HG03135 (cell line): ENCODE data around the gene CORO1C.
"Not testable (repeated sequence)": the region's sequence is repeated elsewhere in the genome, so short reads cannot be mapped to it uniquely, and the experiment has no call there.

Experiments used
- ATAC-seq: cut with Tn5 transposase; IDR thresholded peaks from one replicate; pipeline ENCODE4 v1.9.1; 2021; ENCODE audit warnings: mild to moderate bottlenecking, moderate library complexity; ENCODE audit not compliant: unreplicated experiment

CORO1C gene

DNA sequence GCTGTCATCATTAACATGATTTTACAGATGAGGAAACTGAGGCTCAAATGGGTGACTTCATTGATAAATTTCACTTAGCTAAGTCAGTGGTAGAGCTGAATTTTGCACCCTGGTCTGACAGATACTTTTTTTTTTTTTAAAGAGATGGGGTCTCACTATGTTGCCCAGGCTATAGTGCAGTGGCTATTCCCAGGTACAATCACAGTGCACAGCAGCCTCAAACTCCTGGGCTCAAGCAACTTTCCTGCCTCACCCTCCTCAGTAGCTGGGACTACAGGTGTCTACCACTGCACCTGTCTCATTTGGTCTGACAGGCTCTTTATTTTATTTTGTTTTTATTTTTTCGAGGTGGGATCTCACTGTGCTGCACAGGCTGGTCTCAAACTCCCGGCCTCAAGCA lies 24.2 kb upstream of the CORO1C start:
- ATAC-seq: no peak

- ATAC-seq: no peak
Measured at GRCh38 chr12:108753976-108754375, 22.7 kb upstream of the CORO1C start.

GRCh38 chr12:108752387-108752786 lies 21.1 kb upstream of the CORO1C start:
- ATAC-seq: no peak

- ATAC-seq: no peak
Measured at GRCh38 chr12:108751821-108752220, 20.5 kb upstream of the CORO1C start.

DNA sequence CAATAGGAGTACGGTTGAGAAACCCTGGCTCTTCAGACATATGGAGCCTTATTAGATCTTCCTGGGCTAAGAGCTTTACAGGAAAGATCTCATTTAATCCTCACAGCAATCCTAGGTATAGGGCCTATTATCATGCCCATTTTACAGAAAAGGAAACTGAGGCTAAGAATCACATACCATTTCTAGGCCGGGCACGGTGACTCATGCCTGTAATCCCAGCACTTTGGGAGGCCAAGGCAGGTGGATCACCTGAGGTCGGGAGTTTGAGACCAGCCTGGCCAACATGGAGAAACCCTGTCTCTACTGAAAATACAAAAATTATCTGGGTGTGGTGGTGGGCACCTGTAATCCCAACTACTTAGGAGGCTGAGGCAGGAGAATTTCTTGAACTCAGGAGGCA lies 19.7 kb upstream of the CORO1C start:
- not testable (repeated sequence) for ATAC-seq

GRCh38 chr12:108750526-108750925 lies 19.2 kb upstream of the CORO1C start:
- ATAC-seq: no peak

GRCh38 chr12:108747563-108747962 lies 16.2 kb upstream of the CORO1C start:
- ATAC-seq: no peak

DNA sequence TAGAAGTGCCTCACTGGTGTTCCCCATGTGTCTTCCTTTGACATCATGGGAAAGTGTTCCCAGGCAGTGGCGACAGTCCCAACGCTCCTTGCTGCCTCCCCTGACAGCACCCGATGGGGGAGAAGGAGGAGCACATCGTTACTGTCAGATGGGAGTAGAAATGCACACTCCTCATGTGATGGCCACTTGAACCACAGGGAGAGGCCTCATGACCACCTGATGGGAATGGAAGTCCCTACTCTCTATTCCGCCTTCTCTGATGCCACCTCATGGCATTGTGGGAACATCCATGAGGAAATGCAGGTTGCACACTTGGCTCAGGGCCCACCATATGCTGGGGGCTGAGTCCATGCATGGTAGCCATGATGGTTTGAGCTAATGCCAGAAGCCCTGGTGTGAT lies 14.3 kb upstream of the CORO1C start:
- no peak for ATAC-seq

GRCh38 chr12:108744021-108744897 lies 12.9 kb upstream of the CORO1C start:
- no peak for ATAC-seq

DNA sequence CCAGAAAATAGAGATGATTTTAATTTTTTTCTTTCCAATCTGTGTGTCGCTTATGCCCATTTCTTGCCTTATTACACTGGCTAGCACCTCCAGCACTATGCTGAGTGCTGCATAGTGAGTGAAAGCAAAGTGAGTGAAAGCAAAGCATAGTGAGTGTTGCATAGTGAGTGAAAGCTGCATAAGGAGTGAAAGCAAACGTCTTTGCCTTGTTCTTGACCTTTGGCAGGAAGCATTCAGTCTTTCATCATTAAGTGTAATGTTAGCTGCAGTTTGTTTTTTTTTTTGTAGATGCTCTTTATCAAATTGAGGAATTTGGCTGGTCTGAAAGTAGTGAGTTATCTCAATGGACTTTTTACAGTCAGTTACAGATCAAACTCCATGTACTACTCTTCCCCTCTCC lies 6.9 kb upstream of the CORO1C start:
- no peak for ATAC-seq

- ATAC-seq: no peak
Measured at GRCh38 chr12:108735855-108736254, 4.5 kb upstream of the CORO1C start.

DNA sequence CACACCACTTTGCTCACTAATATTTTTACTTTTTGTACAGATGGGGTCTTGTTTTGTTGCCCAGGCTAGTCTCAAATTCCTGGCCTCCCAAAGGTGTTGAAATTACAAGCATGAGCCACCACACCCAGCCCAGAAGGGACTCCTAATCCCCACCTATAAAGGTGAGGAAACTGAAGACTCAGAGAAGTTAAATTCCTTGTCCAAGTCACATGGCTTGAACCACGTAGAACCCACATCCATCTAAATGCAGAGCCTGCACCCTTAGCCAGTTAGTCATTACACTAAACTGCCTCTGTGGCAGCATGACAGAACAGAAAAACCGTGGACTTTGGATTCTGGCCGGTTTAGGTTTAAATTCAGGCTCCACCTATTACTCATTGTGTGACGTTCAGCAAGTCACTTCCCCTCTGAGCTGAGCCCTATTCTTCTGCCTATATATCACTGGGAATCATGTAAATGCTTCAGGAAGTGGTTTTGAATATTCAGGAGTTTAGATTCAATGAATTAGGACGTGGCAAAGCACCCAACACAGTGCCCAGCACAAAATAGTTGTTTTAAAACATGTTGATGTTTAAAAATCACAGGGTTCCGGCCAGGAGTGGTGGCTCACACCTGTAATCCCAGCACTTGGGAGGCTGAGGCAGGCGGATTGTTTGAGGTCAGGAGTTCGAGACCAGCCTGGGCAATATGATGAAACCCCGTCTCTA lies 3.0 kb upstream of the CORO1C start:
- no peak for ATAC-seq

- ATAC-seq: not testable (repeated sequence)
Measured at GRCh38 chr12:108733230-108733531, 1.9 kb upstream of the CORO1C start.

DNA sequence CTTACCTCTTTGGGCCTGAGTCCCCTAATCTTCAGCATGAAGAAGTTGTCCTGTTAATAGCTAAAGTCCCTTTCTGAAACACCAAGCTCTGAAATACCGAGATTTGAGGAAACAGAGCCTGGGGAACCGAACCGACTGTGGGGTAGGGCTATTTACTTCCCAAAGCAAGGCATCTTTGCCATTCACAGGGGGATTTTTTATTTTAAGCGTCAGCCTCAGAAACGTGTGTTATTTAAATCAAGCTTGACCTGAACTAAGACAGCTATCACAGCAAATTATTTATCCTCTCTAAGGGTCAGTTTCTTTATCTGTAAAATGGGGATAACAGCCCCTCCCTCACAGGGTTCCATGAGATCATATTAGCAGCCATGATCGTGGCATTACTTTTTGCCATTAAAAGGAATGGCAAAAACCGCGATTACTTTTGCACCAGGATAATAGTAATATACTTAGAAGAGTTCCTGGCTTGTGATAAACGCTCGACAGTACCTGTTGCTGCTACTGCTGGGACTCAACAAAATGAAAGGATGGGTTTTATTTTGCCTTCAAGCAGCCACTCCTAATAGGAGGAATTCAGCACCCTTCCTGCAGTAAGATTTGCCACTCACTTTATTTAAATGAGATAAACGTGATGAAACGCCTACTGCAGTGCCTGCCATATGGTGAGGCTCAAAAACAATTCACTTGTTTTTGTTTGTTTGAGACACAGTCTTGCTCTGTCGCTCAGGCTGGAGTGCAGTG lies 1.3 kb upstream of the CORO1C start:
- no peak for ATAC-seq

DNA sequence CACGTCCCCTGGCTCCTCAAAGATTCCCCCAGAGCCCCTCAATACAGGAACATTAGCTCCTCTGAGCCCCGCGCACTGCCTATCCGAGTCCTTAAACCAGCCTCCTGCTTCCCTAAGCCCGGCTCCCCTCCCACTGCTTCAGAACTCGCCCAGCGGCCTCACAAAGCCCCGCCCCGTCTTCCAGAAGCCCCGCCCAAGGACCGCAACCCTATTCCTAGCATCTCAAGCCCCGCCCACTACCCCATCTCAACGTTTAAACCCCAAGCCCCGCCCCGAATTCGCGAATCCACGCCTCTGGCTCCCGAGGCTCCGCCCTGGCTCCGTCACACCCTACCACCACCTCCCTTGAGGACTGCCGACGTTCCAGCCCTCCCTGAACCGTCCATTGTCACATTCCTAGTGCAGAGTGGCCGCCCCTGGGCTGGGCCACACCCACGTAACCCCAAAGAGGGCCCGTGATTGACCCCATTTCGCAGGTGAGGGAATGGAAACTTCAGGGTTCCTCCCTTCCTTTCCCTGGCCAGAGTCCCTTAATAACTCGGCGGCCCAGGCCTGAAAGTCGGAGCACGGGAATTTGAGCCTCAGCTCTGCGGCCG lies 646 bp upstream of the CORO1C start:
- ATAC-seq: peak; percentile 50

- ATAC-seq: no peak
Measured at GRCh38 chr12:108730365-108731104, 783 bp downstream of the CORO1C start.

DNA sequence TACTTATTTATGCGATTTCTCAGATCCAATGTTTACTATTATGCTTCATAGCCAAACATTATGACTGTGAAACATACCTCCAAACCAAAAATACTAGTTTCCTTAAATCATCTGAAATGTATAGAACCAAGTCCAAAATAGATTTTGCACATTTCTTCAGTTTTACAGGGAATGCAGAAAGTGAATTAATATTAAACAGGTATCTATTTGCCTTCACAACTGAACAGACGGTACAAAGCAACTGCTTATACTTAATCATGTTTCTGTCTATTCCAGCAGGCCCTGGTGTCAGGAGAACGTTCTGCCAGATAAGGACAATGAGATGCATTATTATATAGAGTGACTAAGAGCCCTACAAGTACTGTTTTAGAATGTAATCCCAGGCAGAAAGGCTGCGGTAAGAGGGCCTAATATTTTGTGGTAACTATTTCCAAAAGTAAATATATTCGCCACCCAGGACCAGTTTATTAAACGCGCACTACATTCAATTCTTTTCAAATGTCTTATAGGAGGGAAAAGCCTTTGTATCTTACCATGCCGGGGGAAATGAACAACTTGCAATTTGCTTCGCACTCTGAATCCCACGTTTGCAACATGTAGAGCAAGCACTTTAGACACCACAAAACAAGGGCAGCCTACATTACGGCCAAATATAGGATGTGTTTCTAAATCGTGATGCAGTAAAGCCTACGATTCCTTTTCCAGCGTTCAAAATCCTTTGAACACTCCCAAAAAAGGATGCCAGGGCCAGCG lies 1.5 kb downstream of the CORO1C start:
- no peak for ATAC-seq

DNA sequence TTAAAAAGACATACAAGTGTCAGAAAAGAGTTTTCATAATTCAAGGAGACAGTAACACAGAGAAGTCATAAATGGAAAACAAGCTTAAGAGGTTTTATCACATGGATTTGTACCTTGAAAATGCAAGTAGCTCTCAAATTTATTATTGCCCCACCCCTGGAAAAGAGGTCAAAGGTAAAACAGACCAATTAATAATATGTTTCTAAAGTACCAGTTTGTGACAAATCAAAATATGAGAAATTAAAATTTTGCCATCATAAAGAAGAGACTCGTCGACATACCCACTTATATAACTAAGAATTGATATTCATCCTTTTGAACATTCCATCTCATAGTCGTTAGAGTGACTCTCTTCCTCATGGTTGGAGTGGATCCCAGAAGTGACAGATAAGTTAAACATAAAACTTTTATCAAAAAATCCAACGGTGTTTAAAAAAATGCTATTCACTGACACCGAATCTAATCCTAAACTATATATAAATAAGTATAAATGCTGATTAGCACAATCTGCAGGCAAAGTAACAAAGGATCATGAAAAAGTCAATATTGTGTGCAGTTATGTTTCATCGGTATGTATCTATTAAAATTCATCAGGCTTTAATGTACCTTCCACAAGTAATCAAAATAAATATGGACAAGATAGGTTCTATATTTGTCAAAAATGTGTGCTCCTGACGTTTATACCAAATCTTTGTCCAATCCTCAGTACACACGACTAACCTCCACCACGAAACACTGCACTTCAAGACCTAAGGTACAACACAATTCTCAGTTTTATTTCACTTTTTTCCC lies 2.3 kb downstream of the CORO1C start:
- ATAC-seq: no peak
